ENCODE measurements around the gene DDAH1.

Gene DDAH1

GRCh38 chr1:85290826-85291225 lies 174.1 kb downstream of the DDAH1 start:
- no peaks in the 10 kb centered on the region for H3K79me1 ChIP-seq (ENCODE audit: low read length)
- no peak overlapping the region for H2AK5ac ChIP-seq (ENCODE audit: low read length)
- H3K4me1 ChIP-seq (ENCODE audit: control insufficient read depth, low read depth, low read length), result no peaks in the 10 kb centered on the region
- no peak overlapping the region for H4K8ac ChIP-seq (ENCODE audit: low read depth, low read length)
- no peak overlapping the region for H3K56ac ChIP-seq (ENCODE audit: low read length)
- H3K27ac ChIP-seq (ENCODE audit: low read depth, low read length), result no peak overlapping the region
- no peak for DNase-seq
- H3K4me2 ChIP-seq (ENCODE audit: low read length), result no peak overlapping the region
- H3K18ac ChIP-seq (ENCODE audit: low read length), result no peak overlapping the region
- H3K4me3 ChIP-seq (ENCODE audit: low read length), result no peak overlapping the region
- H3K9ac ChIP-seq (ENCODE audit: low read length), result no peak overlapping the region
- no peak overlapping the region for H4K5ac ChIP-seq (ENCODE audit: low read length)
- no CpG with 5 or more reads among the region's 2 CpGs for WGBS (ENCODE audit: extremely low coverage, insufficient coverage, low lambda C conversion rate)
- no peak overlapping the region for H2BK5ac ChIP-seq (ENCODE audit: low read length)
- H2BK120ac ChIP-seq (ENCODE audit: low read depth, low read length), result no peak overlapping the region
- no peak overlapping the region for H2BK15ac ChIP-seq (replicated peaks; ENCODE audit: low read depth)
- H3K23ac ChIP-seq (ENCODE audit: low read length), result no peak overlapping the region
- no peaks in the 10 kb centered on the region for H3K79me2 ChIP-seq (ENCODE audit: control insufficient read depth, insufficient read depth, low read length)
- H3K27me3 ChIP-seq (ENCODE audit: insufficient read depth, low read length, poor library complexity), result no peaks in the 10 kb centered on the region
- no peak overlapping the region for H3K4ac ChIP-seq (ENCODE audit: low read depth, low read length)
- no peaks in the 10 kb centered on the region for H3K36me3 ChIP-seq (ENCODE audit: control insufficient read depth, insufficient read depth, low read length)

- DNase-seq, result no peak
- Histone ChIP-seq H4K5ac (ENCODE audit: low read length) (no peak overlapping the region), H2BK15ac (replicated peaks; ENCODE audit: low read depth) (no peak overlapping the region), H3K9ac (ENCODE audit: low read length) (no peak overlapping the region), H2BK5ac (ENCODE audit: low read length) (no peak overlapping the region), H3K18ac (ENCODE audit: low read length) (no peak overlapping the region), H2AK5ac (ENCODE audit: low read length) (no peak overlapping the region), H3K79me1 (ENCODE audit: low read length) (no peaks in the 10 kb centered on the region), H3K79me2 (ENCODE audit: control insufficient read depth, insufficient read depth, low read length) (no peaks in the 10 kb centered on the region), H3K27ac (ENCODE audit: low read depth, low read length) (no peak overlapping the region), H3K56ac (ENCODE audit: low read length) (no peak overlapping the region), H4K8ac (ENCODE audit: low read depth, low read length) (no peak overlapping the region), H3K23ac (ENCODE audit: low read length) (no peak overlapping the region), H3K4ac (ENCODE audit: low read depth, low read length) (no peak overlapping the region), H3K4me2 (ENCODE audit: low read length) (no peak overlapping the region), H3K4me1 (ENCODE audit: control insufficient read depth, low read depth, low read length) (no peaks in the 10 kb centered on the region), H2BK120ac (ENCODE audit: low read depth, low read length) (no peak overlapping the region), H3K36me3 (ENCODE audit: control insufficient read depth, insufficient read depth, low read length) (no peaks in the 10 kb centered on the region), H3K4me3 (ENCODE audit: low read length) (no peak overlapping the region), H3K27me3 (ENCODE audit: insufficient read depth, low read length, poor library complexity) (no peaks in the 10 kb centered on the region)
- WGBS (ENCODE audit: extremely low coverage, insufficient coverage, low lambda C conversion rate), result no CpG with 5 or more reads among the region's 4 CpGs
Measured at GRCh38 chr1:85289848-85290335, 175.1 kb downstream of the DDAH1 start.

GRCh38 chr1:85289207-85289847 lies 175.6 kb downstream of the DDAH1 start:
- Histone ChIP-seq H4K5ac (ENCODE audit: low read length) (no peak overlapping the region), H4K8ac (ENCODE audit: low read depth, low read length) (no peak overlapping the region), H3K9ac (ENCODE audit: low read length) (no peak overlapping the region), H3K27ac (ENCODE audit: low read depth, low read length) (no peak overlapping the region), H3K36me3 (ENCODE audit: control insufficient read depth, insufficient read depth, low read length) (no peaks in the 10 kb centered on the region), H3K4me3 (ENCODE audit: low read length) (no peak overlapping the region), H3K27me3 (ENCODE audit: insufficient read depth, low read length, poor library complexity) (no peaks in the 10 kb centered on the region), H3K4me1 (ENCODE audit: control insufficient read depth, low read depth, low read length) (no peaks in the 10 kb centered on the region), H3K79me2 (ENCODE audit: control insufficient read depth, insufficient read depth, low read length) (no peaks in the 10 kb centered on the region), H3K4me2 (ENCODE audit: low read length) (no peak overlapping the region), H3K4ac (ENCODE audit: low read depth, low read length) (no peak overlapping the region), H3K18ac (ENCODE audit: low read length) (no peak overlapping the region), H3K56ac (ENCODE audit: low read length) (no peak overlapping the region), H2AK5ac (ENCODE audit: low read length) (no peak overlapping the region), H2BK5ac (ENCODE audit: low read length) (no peak overlapping the region), H3K23ac (ENCODE audit: low read length) (no peak overlapping the region), H2BK120ac (ENCODE audit: low read depth, low read length) (no peak overlapping the region), H2BK15ac (replicated peaks; ENCODE audit: low read depth) (no peak overlapping the region), H3K79me1 (ENCODE audit: low read length) (no peaks in the 10 kb centered on the region)
- DNase-seq, result no peak
- no CpG with 5 or more reads among the region's 9 CpGs for WGBS (ENCODE audit: extremely low coverage, insufficient coverage, low lambda C conversion rate)

GRCh38 chr1:85284202-85284601 lies 180.8 kb downstream of the DDAH1 start:
- no peak for DNase-seq
- H3K27me3 ChIP-seq (ENCODE audit: insufficient read depth, low read length, poor library complexity), result no peaks in the 10 kb centered on the region
- H3K79me1 ChIP-seq (ENCODE audit: low read length), result no peaks in the 10 kb centered on the region
- no peak overlapping the region for H3K27ac ChIP-seq (ENCODE audit: low read depth, low read length)
- no peak overlapping the region for H3K4ac ChIP-seq (ENCODE audit: low read depth, low read length)
- no peak overlapping the region for H2AK5ac ChIP-seq (ENCODE audit: low read length)
- no peak overlapping the region for H2BK5ac ChIP-seq (ENCODE audit: low read length)
- no peak overlapping the region for H3K23ac ChIP-seq (ENCODE audit: low read length)
- H4K8ac ChIP-seq (ENCODE audit: low read depth, low read length), result no peak overlapping the region
- no peak overlapping the region for H3K56ac ChIP-seq (ENCODE audit: low read length)
- H3K4me1 ChIP-seq (ENCODE audit: control insufficient read depth, low read depth, low read length), result no peaks in the 10 kb centered on the region
- no peak overlapping the region for H3K18ac ChIP-seq (ENCODE audit: low read length)
- H4K5ac ChIP-seq (ENCODE audit: low read length), result no peak overlapping the region
- H2BK15ac ChIP-seq (replicated peaks; ENCODE audit: low read depth), result no peak overlapping the region
- H3K4me3 ChIP-seq (ENCODE audit: low read length), result no peak overlapping the region
- no peaks in the 10 kb centered on the region for H3K36me3 ChIP-seq (ENCODE audit: control insufficient read depth, insufficient read depth, low read length)
- no peaks in the 10 kb centered on the region for H3K79me2 ChIP-seq (ENCODE audit: control insufficient read depth, insufficient read depth, low read length)
- H3K9ac ChIP-seq (ENCODE audit: low read length), result no peak overlapping the region
- H3K4me2 ChIP-seq (ENCODE audit: low read length), result no peak overlapping the region
- WGBS (ENCODE audit: extremely low coverage, insufficient coverage, low lambda C conversion rate), result no CpG with 5 or more reads among the region's 2 CpGs
- H2BK120ac ChIP-seq (ENCODE audit: low read depth, low read length), result no peak overlapping the region

- Histone ChIP-seq H3K4me3 (ENCODE audit: low read length) (no peak overlapping the region), H2BK5ac (ENCODE audit: low read length) (no peak overlapping the region), H3K4me2 (ENCODE audit: low read length) (no peak overlapping the region), H4K8ac (ENCODE audit: low read depth, low read length) (no peak overlapping the region), H3K18ac (ENCODE audit: low read length) (no peak overlapping the region), H3K9ac (ENCODE audit: low read length) (no peak overlapping the region), H3K27ac (ENCODE audit: low read depth, low read length) (no peak overlapping the region), H4K5ac (ENCODE audit: low read length) (no peak overlapping the region), H3K4me1 (ENCODE audit: control insufficient read depth, low read depth, low read length) (no peaks in the 10 kb centered on the region), H3K56ac (ENCODE audit: low read length) (no peak overlapping the region), H3K27me3 (ENCODE audit: insufficient read depth, low read length, poor library complexity) (no peaks in the 10 kb centered on the region), H3K79me1 (ENCODE audit: low read length) (no peaks in the 10 kb centered on the region), H2BK120ac (ENCODE audit: low read depth, low read length) (no peak overlapping the region), H3K4ac (ENCODE audit: low read depth, low read length) (no peak overlapping the region), H2BK15ac (replicated peaks; ENCODE audit: low read depth) (no peak overlapping the region), H3K36me3 (ENCODE audit: control insufficient read depth, insufficient read depth, low read length) (no peaks in the 10 kb centered on the region), H3K23ac (ENCODE audit: low read length) (no peak overlapping the region), H2AK5ac (ENCODE audit: low read length) (no peak overlapping the region), H3K79me2 (ENCODE audit: control insufficient read depth, insufficient read depth, low read length) (no peaks in the 10 kb centered on the region)
- WGBS (ENCODE audit: extremely low coverage, insufficient coverage, low lambda C conversion rate), result no CpG with 5 or more reads among the region's 11 CpGs
- peak; percentile 8 for DNase-seq
Measured at GRCh38 chr1:85283475-85284199, 181.3 kb downstream of the DDAH1 start.

Measured in mesendoderm (in vitro differentiated cells).